ENCODE data around the gene MCC. TPM values are rescaled to one million over a fixed set of nuclear protein-coding genes. Genes with fewer than 3 reads are reported as not detected.

Gene MCC
- total and polyA plus RNA-seq, 2 donors (not counting 1 experiment from before 2014, with no cell fraction given) = 3.2 to 41.3 TPM

- no peaks in the 10 kb centered on the region for H3K27me3 ChIP-seq (ENCODE audit: control insufficient read depth, insufficient read depth, low read length)
- H4K20me1 ChIP-seq (ENCODE audit: control insufficient read depth, extremely low read depth, insufficient read depth, low read length) = no peaks in the 10 kb centered on the region
- no peak overlapping the region for H3K4me3 ChIP-seq (replicated peaks in 1 of 4; ENCODE audit: control extremely low read depth in 1 of 4, insufficient read depth in 1 of 4, low read depth in 3 of 4, low read length in 4 of 4)
- no peaks in the 10 kb centered on the region for H3K9me3 ChIP-seq (ENCODE audit: control insufficient read depth, insufficient read depth, low read depth, low read length)
- H3K36me3 ChIP-seq (ENCODE audit: control insufficient read depth, insufficient read depth, low read length) = no peaks in the 10 kb centered on the region
- no peak overlapping the region for H3K27ac ChIP-seq (ENCODE audit: insufficient read depth, low read length)
- H3K79me2 ChIP-seq (ENCODE audit: control insufficient read depth, insufficient read depth, low read length) = no peaks in the 10 kb centered on the region
- no peak for DNase-seq (ENCODE audit: low read depth in 2 of 2)
- H3K4me2 ChIP-seq (ENCODE audit: extremely low read depth, insufficient read depth, low read length) = no peak overlapping the region
- H3K4me1 ChIP-seq (ENCODE audit: control insufficient read depth, extremely low read depth, insufficient read depth, low read length) = no peaks in the 10 kb centered on the region
- no peak overlapping the region for H3K9ac ChIP-seq (ENCODE audit: insufficient read depth, low read length)
- no peak overlapping the region for H2AFZ ChIP-seq (ENCODE audit: low read length)
- TF ChIP-seq CTCF (conservative IDR thresholded peaks at IDR 0.05 in 1 of 2, IDR thresholded peaks at IDR 0.05 in 1 of 2; ENCODE audit: low read depth in 1 of 2, low read length in 2 of 2) (no peak), EZH2 (IDR thresholded peaks at IDR 0.05; ENCODE audit: low read length, missing control alignments) (no peak)
Measured at GRCh38 chr5:113040672-113041260, 447.5 kb downstream of the MCC start.

GRCh38 chr5:113039934-113040285 is 448.3 kb downstream of the MCC start:
- peaks cover 2% of the 10 kb centered on the region for H3K4me1 ChIP-seq (ENCODE audit: control insufficient read depth, extremely low read depth, insufficient read depth, low read length)
- H4K20me1 ChIP-seq (ENCODE audit: control insufficient read depth, extremely low read depth, insufficient read depth, low read length) = no peaks in the 10 kb centered on the region
- H3K9ac ChIP-seq (ENCODE audit: insufficient read depth, low read length) = no peak overlapping the region
- no peaks in the 10 kb centered on the region for H3K79me2 ChIP-seq (ENCODE audit: control insufficient read depth, insufficient read depth, low read length)
- no peaks in the 10 kb centered on the region for H3K36me3 ChIP-seq (ENCODE audit: control insufficient read depth, insufficient read depth, low read length)
- no peak for DNase-seq (ENCODE audit: low read depth in 2 of 2)
- no peak overlapping the region for H3K4me2 ChIP-seq (ENCODE audit: extremely low read depth, insufficient read depth, low read length)
- H3K27me3 ChIP-seq (ENCODE audit: control insufficient read depth, insufficient read depth, low read length) = no peaks in the 10 kb centered on the region
- no peak overlapping the region for H2AFZ ChIP-seq (ENCODE audit: low read length)
- no peaks in the 10 kb centered on the region for H3K9me3 ChIP-seq (ENCODE audit: control insufficient read depth, insufficient read depth, low read depth, low read length)
- TF ChIP-seq EZH2 (IDR thresholded peaks at IDR 0.05; ENCODE audit: low read length, missing control alignments) (no peak), CTCF (conservative IDR thresholded peaks at IDR 0.05 in 1 of 2, IDR thresholded peaks at IDR 0.05 in 1 of 2; ENCODE audit: low read depth in 1 of 2, low read length in 2 of 2) (no peak)
- H3K27ac ChIP-seq (ENCODE audit: insufficient read depth, low read length) = no peak overlapping the region
- no peak overlapping the region for H3K4me3 ChIP-seq (replicated peaks in 1 of 4; ENCODE audit: control extremely low read depth in 1 of 4, insufficient read depth in 1 of 4, low read depth in 3 of 4, low read length in 4 of 4)

- DNase-seq (ENCODE audit: low read depth in 2 of 2) = no peak
Measured at GRCh38 chr5:113039229-113039933, 448.9 kb downstream of the MCC start.

More at GRCh38 chr5:113039229-113039933, 448.9 kb downstream of the MCC start:
- H3K79me2 ChIP-seq (ENCODE audit: control insufficient read depth, insufficient read depth, low read length) = no peaks in the 10 kb centered on the region
- no peak overlapping the region for H3K9ac ChIP-seq (ENCODE audit: insufficient read depth, low read length)
- no peaks in the 10 kb centered on the region for H4K20me1 ChIP-seq (ENCODE audit: control insufficient read depth, extremely low read depth, insufficient read depth, low read length)
- H3K27me3 ChIP-seq (ENCODE audit: control insufficient read depth, insufficient read depth, low read length) = no peaks in the 10 kb centered on the region
- H3K4me3 ChIP-seq (replicated peaks in 1 of 4; ENCODE audit: control extremely low read depth in 1 of 4, insufficient read depth in 1 of 4, low read depth in 3 of 4, low read length in 4 of 4) = no peak overlapping the region
- TF ChIP-seq CTCF (conservative IDR thresholded peaks at IDR 0.05 in 1 of 2, IDR thresholded peaks at IDR 0.05 in 1 of 2; ENCODE audit: low read depth in 1 of 2, low read length in 2 of 2) = no peak
- H2AFZ ChIP-seq (ENCODE audit: low read length) = no peak overlapping the region
- no peak overlapping the region for H3K27ac ChIP-seq (ENCODE audit: insufficient read depth, low read length)
- no peaks in the 10 kb centered on the region for H3K9me3 ChIP-seq (ENCODE audit: control insufficient read depth, insufficient read depth, low read depth, low read length)
- H3K4me2 ChIP-seq (ENCODE audit: extremely low read depth, insufficient read depth, low read length) = no peak overlapping the region
- H3K36me3 ChIP-seq (ENCODE audit: control insufficient read depth, insufficient read depth, low read length) = no peaks in the 10 kb centered on the region
- H3K4me1 ChIP-seq (ENCODE audit: control insufficient read depth, extremely low read depth, insufficient read depth, low read length) = peaks cover 2% of the 10 kb centered on the region
